Loucy (cell line): ENCODE data around the gene GLRX5.

ENCODE experiments used
- H2AFZ ChIP-seq: fragments of 200-600 bp; sonication (generic); 2 replicates; pipeline ENCODE4 v1.6.0; 2016; ENCODE audit warnings: antibody characterized with exemption, mild to moderate bottlenecking, low read length, moderate library complexity
- H3F3A ChIP-seq: fragments of 200-600 bp; 2 replicates; pipeline ENCODE4 v1.6.0; 2016; ENCODE audit warnings: antibody characterized with exemption, low read depth, mild to moderate bottlenecking
- H3K27me3 ChIP-seq: fragments of 200-600 bp; sonication (generic); 2 replicates; pipeline ENCODE4 v1.6.1; 2014; ENCODE audit warnings: low read length, mild to moderate bottlenecking; ENCODE audit not compliant: insufficient read depth, poor library complexity, severe bottlenecking
- H3K36me3 ChIP-seq: fragments of 200-600 bp; sonication (generic); 2 replicates; pipeline ENCODE4 v1.6.1; 2016; ENCODE audit warnings: low read length; ENCODE audit not compliant: insufficient read depth
- H3K4me1 ChIP-seq: fragments of 200-600 bp; sonication (generic); 2 replicates; pipeline ENCODE4 v1.5.1; 2014; ENCODE audit warnings: low read length, mild to moderate bottlenecking; ENCODE audit not compliant: insufficient read depth, poor library complexity, severe bottlenecking
- H3K4me2 ChIP-seq: fragments of 200-600 bp; sonication (generic); 2 replicates; pipeline ENCODE4 v1.6.0; 2014; ENCODE audit warnings: antibody characterized with exemption, low read length, low read depth, mild to moderate bottlenecking; ENCODE audit not compliant: poor library complexity, severe bottlenecking
- H3K4me3 ChIP-seq: fragments of 200-600 bp; sonication (generic); 2 replicates; pipeline ENCODE4 v1.5.1; 2014; ENCODE audit warnings: low read length, mild to moderate bottlenecking, mixed read lengths; ENCODE audit not compliant: poor library complexity, severe bottlenecking
- H3K79me2 ChIP-seq: fragments of 200-600 bp; sonication (generic); 2 replicates; pipeline ENCODE4 v1.6.1; 2014; ENCODE audit warnings: low read length; ENCODE audit not compliant: insufficient read depth
- H3K9ac ChIP-seq: fragments of 200-600 bp; sonication (generic); 2 replicates; pipeline ENCODE4 v1.6.0; 2014; ENCODE audit warnings: mild to moderate bottlenecking, low read depth, low read length, moderate library complexity; ENCODE audit not compliant: poor library complexity, severe bottlenecking
- H3K9me2 ChIP-seq: fragments of 200-600 bp; sonication (generic); replicated peaks from 2 replicates; pipeline ENCODE4 v1.6.1; 2016; ENCODE audit warnings: low read depth, low read length, mixed read lengths
- H3K9me3 ChIP-seq: fragments of 200-600 bp; sonication (generic); 2 replicates; pipeline ENCODE4 v1.6.1; 2014; ENCODE audit warnings: mild to moderate bottlenecking, antibody characterized with exemption, low read length, low read depth; ENCODE audit not compliant: insufficient read depth
- H4K20me1 ChIP-seq: fragments of 200-600 bp; sonication (generic); 2 replicates; pipeline ENCODE4 v1.6.0; 2014; ENCODE audit warnings: antibody characterized with exemption, low read length, mild to moderate bottlenecking; ENCODE audit not compliant: insufficient read depth, poor library complexity, severe bottlenecking
- EZH2phosphoT487 ChIP-seq: fragments of 200-600 bp; IDR thresholded peaks from 2 replicates; pipeline ENCODE4 v1.6.1; 2018; ENCODE audit warnings: antibody characterized with exemption, mild to moderate bottlenecking, moderate library complexity, borderline replicate concordance
- TF ChIP-seq, protein P1 (sequence below): fragments of 200-600 bp; sonication (generic); conservative IDR thresholded peaks from 2 replicates; pipeline ENCODE4 v1.5.1; 2014; ENCODE audit warnings: mild to moderate bottlenecking, antibody characterized with exemption, low read length

Gene GLRX5

GRCh38 chr14:95547272-95547625 is 12.4 kb downstream of the GLRX5 start:
- TF ChIP-seq, protein P1, sequence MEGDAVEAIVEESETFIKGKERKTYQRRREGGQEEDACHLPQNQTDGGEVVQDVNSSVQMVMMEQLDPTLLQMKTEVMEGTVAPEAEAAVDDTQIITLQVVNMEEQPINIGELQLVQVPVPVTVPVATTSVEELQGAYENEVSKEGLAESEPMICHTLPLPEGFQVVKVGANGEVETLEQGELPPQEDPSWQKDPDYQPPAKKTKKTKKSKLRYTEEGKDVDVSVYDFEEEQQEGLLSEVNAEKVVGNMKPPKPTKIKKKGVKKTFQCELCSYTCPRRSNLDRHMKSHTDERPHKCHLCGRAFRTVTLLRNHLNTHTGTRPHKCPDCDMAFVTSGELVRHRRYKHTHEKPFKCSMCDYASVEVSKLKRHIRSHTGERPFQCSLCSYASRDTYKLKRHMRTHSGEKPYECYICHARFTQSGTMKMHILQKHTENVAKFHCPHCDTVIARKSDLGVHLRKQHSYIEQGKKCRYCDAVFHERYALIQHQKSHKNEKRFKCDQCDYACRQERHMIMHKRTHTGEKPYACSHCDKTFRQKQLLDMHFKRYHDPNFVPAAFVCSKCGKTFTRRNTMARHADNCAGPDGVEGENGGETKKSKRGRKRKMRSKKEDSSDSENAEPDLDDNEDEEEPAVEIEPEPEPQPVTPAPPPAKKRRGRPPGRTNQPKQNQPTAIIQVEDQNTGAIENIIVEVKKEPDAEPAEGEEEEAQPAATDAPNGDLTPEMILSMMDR = no peak
- H3K9me2 ChIP-seq = no peaks in the 10 kb centered on the region
- H3K36me3 ChIP-seq = peaks cover 37% of the 10 kb centered on the region; the same call in 1 of the 2 replicates
- peaks cover 9% of the 10 kb centered on the region for H4K20me1 ChIP-seq
- H3K27me3 ChIP-seq = no peaks in the 10 kb centered on the region
- H3K4me2 ChIP-seq = no peak overlapping the region
- no peak overlapping the region for H3K9ac ChIP-seq
- H3K9me3 ChIP-seq = no peaks in the 10 kb centered on the region
- H3F3A ChIP-seq = no peaks in the 10 kb centered on the region
- H3K79me2 ChIP-seq = peaks cover 29% of the 10 kb centered on the region
- peaks cover 9% of the 10 kb centered on the region for H3K4me1 ChIP-seq
- H3K4me3 ChIP-seq = no peak overlapping the region
- H2AFZ ChIP-seq = no peak overlapping the region

GRCh38 chr14:95547626-95548327 is 12.9 kb downstream of the GLRX5 start:
- Histone ChIP-seq H3K4me1 (peaks cover 3% of the 10 kb centered on the region), H3K36me3 (peaks cover 37% of the 10 kb centered on the region; the same call in 1 of the 2 replicates), H3K4me3 (no peak overlapping the region), H2AFZ (no peak overlapping the region), H3K79me2 (peaks cover 23% of the 10 kb centered on the region), H3K27me3 (no peaks in the 10 kb centered on the region), H3K9me3 (no peaks in the 10 kb centered on the region), H3F3A (no peaks in the 10 kb centered on the region), H4K20me1 (peaks cover 3% of the 10 kb centered on the region), H3K9me2 (no peaks in the 10 kb centered on the region), H3K4me2 (no peak overlapping the region), H3K9ac (no peak overlapping the region)
- TF ChIP-seq, protein P1 = no peak
- TF ChIP-seq EZH2phosphoT487 = no peak

GRCh38 chr14:95548328-95548929 is 13.6 kb downstream of the GLRX5 start:
- Histone ChIP-seq H4K20me1 (peaks cover 3% of the 10 kb centered on the region), H3K9ac (no peak overlapping the region), H3K9me2 (no peaks in the 10 kb centered on the region), H3K79me2 (peaks cover 17% of the 10 kb centered on the region; the same call in 1 of the 2 replicates), H2AFZ (no peak overlapping the region), H3K9me3 (no peaks in the 10 kb centered on the region), H3K4me1 (no peaks in the 10 kb centered on the region), H3F3A (no peaks in the 10 kb centered on the region), H3K36me3 (peaks cover 37% of the 10 kb centered on the region; the same call in 1 of the 2 replicates), H3K4me3 (no peak overlapping the region), H3K27me3 (no peaks in the 10 kb centered on the region), H3K4me2 (no peak overlapping the region)
- TF ChIP-seq, protein P1 = no peak
- no peak for TF ChIP-seq EZH2phosphoT487
